Caco-2 (cell line): ENCODE data around the gene GSTA5. TPM values are rescaled to one million over a fixed set of nuclear protein-coding genes. Genes with fewer than 3 reads are reported as not detected.
"Not testable (repeated sequence)": the region's sequence is repeated elsewhere in the genome, so short reads cannot be mapped to it uniquely, and the experiment has no call there.

Source experiments
- BruUV-seq: library from RNA; stranded (reverse); fragments of 400-500 nt; replicated peaks from 2 replicates; lab custom pipeline; 2021; lab: Mats Ljungman, UMichigan
- CTCF ChIA-PET: fragments of 300-600 bp; sonication (Branson Sonifier 250); formaldehyde crosslinking; loops from one replicate; lab custom pipeline; 2022; ENCODE audit warnings: antibody characterized with exemption; lab: Charles Lee
- POLR2A ChIA-PET: fragments of 300-600 bp; sonication (Branson Sonifier 250); formaldehyde crosslinking; loops from one replicate; lab custom pipeline; 2022; ENCODE audit warnings: antibody characterized with exemption; lab: Charles Lee
- DNase-seq, 2 experiments: peaks; one replicate each; pipeline versions ENCODE4 v3.0.0 to v3.0.0-alpha.2; 2020 to 2022
- H3K27me3 ChIP-seq: replicated peaks from 2 replicates; pipeline ENCODE4 v1.6.0; 2011; ENCODE audit warnings: low read length; ENCODE audit not compliant: control insufficient read depth, insufficient read depth
- H3K36me3 ChIP-seq: 2 replicates; pipeline ENCODE4 v1.5.1; 2011; ENCODE audit warnings: low read length; ENCODE audit not compliant: control insufficient read depth, insufficient read depth
- H3K4me1 ChIP-seq: fragments of 250-450 bp; sonication (Bioruptor Pico); 2 replicates; pipeline ENCODE4 v1.5.1; 2020; ENCODE audit warnings: mild to moderate bottlenecking
- H3K4me3 ChIP-seq: 2 replicates; pipeline ENCODE4 v1.5.1; 2011; ENCODE audit warnings: low read depth, mild to moderate bottlenecking, control low read depth, low read length
- H3K9me3 ChIP-seq: fragments of 250-450 bp; sonication (Bioruptor Pico); 2 replicates; pipeline ENCODE4 v1.5.1; 2020; ENCODE audit warnings: mild to moderate bottlenecking, moderate library complexity
- H3K27ac Mint-ChIP-seq: one replicate; pipeline ENCODE4 v1.8.0; 2022; ENCODE audit warnings: mixed read lengths; ENCODE audit not compliant: unreplicated experiment
- H3K27me3 Mint-ChIP-seq: one replicate; pipeline ENCODE4 v1.8.0; 2022; ENCODE audit warnings: mixed read lengths; ENCODE audit not compliant: insufficient read depth, unreplicated experiment
- H3K36me3 Mint-ChIP-seq: one replicate; pipeline ENCODE4 v1.8.0; 2022; ENCODE audit warnings: mild to moderate bottlenecking, mixed read lengths; ENCODE audit not compliant: insufficient read depth, unreplicated experiment
- H3K4me1 Mint-ChIP-seq: one replicate; pipeline ENCODE4 v1.8.0; 2022; ENCODE audit warnings: low read depth, mixed read lengths; ENCODE audit not compliant: unreplicated experiment
- H3K4me3 Mint-ChIP-seq: one replicate; pipeline ENCODE4 v1.8.0; 2022; ENCODE audit warnings: mild to moderate bottlenecking, moderate library complexity, mixed read lengths; ENCODE audit not compliant: unreplicated experiment
- H3K9me3 Mint-ChIP-seq: one replicate; pipeline ENCODE4 v1.8.0; 2022; ENCODE audit warnings: mixed read lengths; ENCODE audit not compliant: unreplicated experiment
- CTCF ChIP-seq, 2 experiments: fragments of 200-600 bp in 1 of 2; IDR thresholded peaks; 1 replicate in 1 of 2; 2 replicates in 1 of 2; pipeline versions ENCODE4 v1.5.1 to v1.8.0; 2011 to 2022; ENCODE audit warnings: antibody characterized with exemption in 1 of 2, control low read depth in 1 of 2, inconsistent platforms in 1 of 2, low read depth in 1 of 2, low read length in 1 of 2, mild to moderate bottlenecking in 1 of 2, moderate library complexity in 1 of 2; ENCODE audit not compliant: insufficient read depth in 1 of 2, severe bottlenecking in 1 of 2, unreplicated experiment in 1 of 2
- intact Hi-C: fragments of 100-400 bp; cut with micrococcal nuclease; formaldehyde crosslinking; loops from one replicate; pipeline ENCODE4 v1.10.0; 2022; ENCODE audit not compliant: unreplicated experiment
- total RNA-seq: library from RNA; stranded (reverse); gene quantifications from 2 replicates; pipeline ENCODE4 v1.2.3, GENCODE V29; 2022

Gene GSTA5
- total RNA-seq, 1 experiment from 2014 or later = not detected

- intact Hi-C loops = no loop called here
- no peaks in the 10 kb centered on the region for H3K27me3 ChIP-seq
- Mint-ChIP-seq H3K4me1 (peaks cover 22% of the 10 kb centered on the region), H3K9me3 (peaks cover 19% of the 10 kb centered on the region), H3K27ac (no peak overlapping the region), H3K36me3 (no peaks in the 10 kb centered on the region), H3K27me3 (no peaks in the 10 kb centered on the region), H3K4me3 (no peak overlapping the region)
- no peaks in the 10 kb centered on the region for H3K9me3 ChIP-seq
- no peaks in the 10 kb centered on the region for H3K4me1 ChIP-seq
- no peaks in the 10 kb centered on the region for H3K36me3 ChIP-seq
- no peak for DNase-seq
- no peak overlapping the region for H3K4me3 ChIP-seq
- no peak for TF ChIP-seq CTCF (IDR thresholded peaks at IDR 0.05; ENCODE audit: insufficient read depth in 1 of 2, low read depth in 1 of 2, low read length in 1 of 2, severe bottlenecking in 1 of 2, unreplicated experiment in 1 of 2)
- BruUV-seq = no TSS peak
- ChIA-PET CTCF (interaction anchor here (1.3 kb wide), 1 partner anchor 119 kb away, joined by 3 read pairs; no protein-coding TSS in a partner anchor), POLR2A (no interaction called here)
Observed at GRCh38 chr6:52843605-52844004, 3.0 kb upstream of the GSTA5 start.

- H3K4me1 ChIP-seq = no peaks in the 10 kb centered on the region
- TF ChIP-seq CTCF (IDR thresholded peaks at IDR 0.05; ENCODE audit: insufficient read depth in 1 of 2, low read depth in 1 of 2, low read length in 1 of 2, severe bottlenecking in 1 of 2, unreplicated experiment in 1 of 2) = peak; percentile 67 to 71
- H3K27me3 Mint-ChIP-seq = no peaks in the 10 kb centered on the region
- no peaks in the 10 kb centered on the region for H3K27me3 ChIP-seq
- CTCF ChIA-PET = no interaction called here
- no peaks in the 10 kb centered on the region for H3K4me1 Mint-ChIP-seq
- no peaks in the 10 kb centered on the region for H3K9me3 ChIP-seq
- no peak overlapping the region for H3K27ac Mint-ChIP-seq
- POLR2A ChIA-PET = no interaction called here
- no peaks in the 10 kb centered on the region for H3K9me3 Mint-ChIP-seq
- peak; percentile 78 to 81 for DNase-seq
- no peaks in the 10 kb centered on the region for H3K36me3 ChIP-seq
- H3K36me3 Mint-ChIP-seq = no peaks in the 10 kb centered on the region
- intact Hi-C loops = loop anchor here (5.0 kb wide), 1 partner anchor 43 kb away; no protein-coding TSS in a partner anchor
- BruUV-seq = no TSS peak
- no peak overlapping the region for H3K4me3 ChIP-seq
- H3K4me3 Mint-ChIP-seq = no peak overlapping the region
Observed at GRCh38 chr6:52839124-52840055, 1.2 kb downstream of the GSTA5 start.

GRCh38 chr6:52834481-52834880 lies 6.1 kb downstream of the GSTA5 start:
- Histone ChIP-seq H3K4me3 (no peak overlapping the region), H3K36me3 (no peaks in the 10 kb centered on the region), H3K27me3 (no peaks in the 10 kb centered on the region), H3K4me1 (no peaks in the 10 kb centered on the region), H3K9me3 (no peaks in the 10 kb centered on the region)
- DNase-seq = no peak
- no peak for TF ChIP-seq CTCF (IDR thresholded peaks at IDR 0.05; ENCODE audit: insufficient read depth in 1 of 2, low read depth in 1 of 2, low read length in 1 of 2, severe bottlenecking in 1 of 2, unreplicated experiment in 1 of 2)
- no TSS peak for BruUV-seq
- Mint-ChIP-seq H3K4me3 (no peak overlapping the region), H3K36me3 (no peaks in the 10 kb centered on the region), H3K9me3 (no peaks in the 10 kb centered on the region), H3K27me3 (no peaks in the 10 kb centered on the region), H3K4me1 (no peaks in the 10 kb centered on the region), H3K27ac (no peak overlapping the region)
- ChIA-PET POLR2A (no interaction called here), CTCF (no interaction called here)
- intact Hi-C loops = no loop called here

GRCh38 chr6:52830869-52831268 lies 9.7 kb downstream of the GSTA5 start:
- POLR2A ChIA-PET, H3K27me3 ChIP-seq, H3K27me3 Mint-ChIP-seq, intact Hi-C loops, DNase-seq, H3K4me1 Mint-ChIP-seq, H3K4me3 Mint-ChIP-seq, H3K36me3 ChIP-seq, H3K36me3 Mint-ChIP-seq, H3K27ac Mint-ChIP-seq, H3K4me1 ChIP-seq, H3K4me3 ChIP-seq, H3K9me3 Mint-ChIP-seq, CTCF ChIA-PET, H3K9me3 ChIP-seq, BruUV-seq: not testable (repeated sequence)
